ENCODE measurements around the gene RNF123. TPM values are rescaled to one million over a fixed set of nuclear protein-coding genes. Genes with fewer than 3 reads are reported as not detected.

The RNF123 gene
- total RNA-seq, 1 experiment from 2014 or later, result 40.6 TPM

- no peak overlapping the region for H4K8ac ChIP-seq (replicated peaks; ENCODE audit: insufficient read length, low read depth, low read length)
- WGBS (ENCODE audit: extremely low coverage, insufficient read length, low lambda C conversion rate), result no CpG with 5 or more reads among the region's 2 CpGs
- H3K4ac ChIP-seq (ENCODE audit: low read depth, low read length), result no peak overlapping the region
- H2BK5ac ChIP-seq (ENCODE audit: insufficient read length, low read length), result no peak overlapping the region
- no peaks in the 10 kb centered on the region for H3K4me1 ChIP-seq (ENCODE audit: insufficient read depth, low read length)
- H4K91ac ChIP-seq (ENCODE audit: insufficient read length, low read depth, low read length), result no peak overlapping the region
- peak overlapping the region; percentile 5 for H3K9ac ChIP-seq (ENCODE audit: extremely low read depth, insufficient read length, low read length)
- Mint-ChIP-seq H3K4me3 (no peak overlapping the region), H3K4me1 (no peaks in the 10 kb centered on the region), H3K27me3 (ENCODE audit: low read depth) (no peaks in the 10 kb centered on the region), H3K36me3 (ENCODE audit: insufficient read depth in 1 of 3, low read depth in 3 of 3) (no peaks in the 10 kb centered on the region), H3K9me3 (no peaks in the 10 kb centered on the region), H3K27ac (peak overlapping the region in 2 of 3 experiments; percentile 11 to 66; a peak in 2 of 7 replicates)
- no peak overlapping the region for H3T11ph ChIP-seq (ENCODE audit: low read length)
- H3K79me1 ChIP-seq (ENCODE audit: insufficient read depth, low read depth, low read length, poor library complexity, severe bottlenecking), result no peaks in the 10 kb centered on the region
- H3K23ac ChIP-seq (ENCODE audit: insufficient read length, low read depth, low read length), result no peak overlapping the region
- no peak overlapping the region for H2BK15ac ChIP-seq (ENCODE audit: low read depth, low read length)
- H3K79me2 ChIP-seq (ENCODE audit: insufficient read depth, low read length), result no peaks in the 10 kb centered on the region
- no peak overlapping the region for H3K56ac ChIP-seq (ENCODE audit: insufficient read length, low read depth, low read length)
- no peaks in the 10 kb centered on the region for H3K23me2 ChIP-seq (ENCODE audit: insufficient read length, low read depth, low read length, poor library complexity, severe bottlenecking)
- no peak overlapping the region for H3K18ac ChIP-seq (ENCODE audit: insufficient read length, low read depth, low read length)
- H3K27me3 ChIP-seq (ENCODE audit: insufficient read depth, low read length), result no peaks in the 10 kb centered on the region
- no peak overlapping the region for H4K5ac ChIP-seq (ENCODE audit: insufficient read length, low read depth, low read length)
- no peak overlapping the region for H2BK20ac ChIP-seq (ENCODE audit: low read depth, low read length, poor library complexity, severe bottlenecking)
- DNase-seq, result no peak
- no peak overlapping the region for H2AFZ ChIP-seq (ENCODE audit: low read length)
- no peak overlapping the region for H3K4me2 ChIP-seq (ENCODE audit: insufficient read depth, insufficient read length, low read length)
- H2BK120ac ChIP-seq (ENCODE audit: low read depth, low read length, poor library complexity, severe bottlenecking), result no peak overlapping the region
- H3K14ac ChIP-seq (ENCODE audit: insufficient read depth, low read length), result no peak overlapping the region
- H2BK12ac ChIP-seq (ENCODE audit: insufficient read length, low read depth, low read length), result no peak overlapping the region
- no peak overlapping the region for H2AK5ac ChIP-seq (ENCODE audit: insufficient read length, low read length)
- H3K27ac ChIP-seq (ENCODE audit: insufficient read length, low read depth, low read length), result no peak overlapping the region
- no peak for TF ChIP-seq CTCF (conservative IDR thresholded peaks at IDR 0.05)
- no peaks in the 10 kb centered on the region for H4K20me1 ChIP-seq (ENCODE audit: control insufficient read depth, insufficient read depth, insufficient read length)
- no peaks in the 10 kb centered on the region for H3K9me3 ChIP-seq (ENCODE audit: control insufficient read depth, low read depth, low read length)
These were observed 30.6 kb upstream of the RNF123 start for GRCh38 chr3:49658711-49659110.

Measured in H9 (cell line).